HK-2 (cell line): ENCODE data around the gene CLOCK.
A peak's percentile ranks its signal among the peaks of the same experiment; 100 is the strongest.

ENCODE experiments used
- DNase-seq: peaks from one replicate; pipeline ENCODE4 v3.0.0-alpha.2; 2018; ENCODE audit not compliant: unreplicated experiment

CLOCK gene

DNA sequence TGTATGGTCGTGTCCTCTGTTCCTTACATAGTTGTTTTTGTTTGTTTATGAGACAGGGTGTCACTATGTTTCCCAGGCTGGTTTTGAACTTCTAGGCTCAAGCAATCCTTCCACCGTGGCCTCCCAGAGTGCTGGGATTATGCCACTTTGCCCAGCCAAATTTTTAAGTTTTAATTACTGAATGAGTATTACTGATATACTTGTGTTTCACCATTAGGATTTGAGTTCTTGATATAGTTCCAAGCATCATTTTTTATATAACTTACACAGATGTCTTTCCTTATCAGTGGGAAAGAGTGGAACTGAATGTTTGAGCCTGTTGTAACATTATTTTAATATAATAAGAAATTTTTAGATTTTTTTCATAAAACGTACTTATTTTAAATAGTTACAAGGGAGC is 130.5 kb downstream of the CLOCK start:
- no peak for DNase-seq

DNA sequence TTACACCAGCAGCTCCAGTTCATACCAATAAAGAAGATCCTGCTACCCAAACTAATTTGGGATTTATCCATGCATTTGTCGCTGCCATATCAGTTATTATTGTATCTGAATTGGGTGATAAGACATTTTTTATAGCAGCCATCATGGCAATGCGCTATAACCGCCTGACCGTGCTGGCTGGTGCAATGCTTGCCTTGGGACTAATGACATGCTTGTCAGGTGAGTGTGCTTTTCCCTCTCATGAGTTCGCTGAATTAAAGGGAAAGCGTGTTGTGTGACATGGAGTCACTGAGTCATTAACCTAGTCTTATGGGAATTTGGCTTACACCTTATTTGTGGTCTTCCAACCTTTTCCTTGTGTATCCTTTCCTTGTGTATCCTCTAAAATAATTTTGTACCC is 135.1 kb downstream of the CLOCK start:
- no peak for DNase-seq

DNA sequence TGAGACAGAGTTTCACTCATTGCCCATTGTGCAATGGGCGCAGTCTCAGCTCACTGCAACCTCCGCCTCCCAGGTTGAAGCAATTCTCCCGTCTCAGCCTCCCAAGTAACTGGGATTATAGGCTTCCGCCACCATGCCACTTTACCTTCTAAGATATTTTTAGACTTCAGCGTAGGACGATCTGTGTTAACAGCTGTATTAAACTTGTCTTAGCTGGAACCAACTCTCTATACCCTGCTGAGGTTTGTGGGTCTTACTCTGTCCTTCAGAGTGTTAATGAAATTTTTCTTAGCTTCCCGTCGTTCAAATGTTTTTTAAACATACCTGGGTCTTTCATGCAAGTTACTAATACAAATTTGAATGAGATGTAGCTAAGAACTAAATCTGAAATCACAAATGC is 136.3 kb downstream of the CLOCK start:
- no peak for DNase-seq

DNA sequence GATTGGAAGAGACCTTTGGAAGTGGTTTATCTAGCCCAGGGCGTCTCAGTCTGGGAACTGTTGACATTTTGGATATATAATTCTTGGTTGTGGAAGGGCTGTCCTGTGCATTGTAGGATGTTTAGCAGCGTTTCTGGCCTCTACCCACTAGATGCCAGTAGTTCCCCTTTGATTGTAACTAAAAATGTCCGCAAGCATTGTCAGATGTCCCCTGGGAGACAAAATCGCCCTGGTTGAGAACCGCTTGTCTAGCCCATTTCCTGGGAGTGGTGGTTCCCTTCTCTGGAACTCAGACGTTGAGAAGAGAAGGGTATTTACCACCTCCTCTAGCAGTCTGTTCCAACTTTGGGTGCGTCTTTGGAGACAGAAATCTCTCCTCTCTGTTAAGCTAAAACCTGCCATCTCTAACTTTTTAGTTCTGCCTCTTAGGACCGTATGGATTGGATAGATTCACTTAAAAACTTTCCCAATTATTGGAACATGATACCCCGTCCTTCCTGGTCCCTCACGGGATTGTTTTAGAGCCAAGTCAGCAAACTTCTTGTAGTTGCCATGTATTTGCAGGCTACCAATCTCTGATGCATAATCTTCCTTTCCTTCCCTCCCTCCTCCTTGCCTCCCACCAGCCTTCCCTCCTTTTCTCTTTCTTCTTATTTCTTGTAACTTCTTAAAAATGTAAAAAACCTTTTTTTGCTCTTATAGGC is 137.1 kb downstream of the CLOCK start:
- no peak for DNase-seq

DNA sequence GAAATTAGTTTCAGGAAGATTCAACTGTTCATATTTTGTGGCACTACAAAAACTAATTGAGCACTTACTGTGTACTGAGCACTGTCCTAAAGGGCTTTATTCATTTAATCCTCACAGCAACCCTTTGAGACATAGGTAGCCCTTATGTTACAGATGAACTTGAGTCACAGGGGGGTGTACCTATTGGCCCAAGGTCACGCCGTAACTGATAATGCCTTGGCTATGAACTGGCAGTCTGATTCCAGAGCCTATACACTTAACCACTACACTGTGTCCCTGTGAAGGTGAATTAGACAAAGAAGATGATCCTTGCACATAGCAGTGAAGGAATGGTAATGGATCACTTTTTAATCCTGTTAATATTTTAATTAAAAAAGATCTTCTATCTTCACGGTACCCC is 138.9 kb downstream of the CLOCK start:
- no peak for DNase-seq

DNA sequence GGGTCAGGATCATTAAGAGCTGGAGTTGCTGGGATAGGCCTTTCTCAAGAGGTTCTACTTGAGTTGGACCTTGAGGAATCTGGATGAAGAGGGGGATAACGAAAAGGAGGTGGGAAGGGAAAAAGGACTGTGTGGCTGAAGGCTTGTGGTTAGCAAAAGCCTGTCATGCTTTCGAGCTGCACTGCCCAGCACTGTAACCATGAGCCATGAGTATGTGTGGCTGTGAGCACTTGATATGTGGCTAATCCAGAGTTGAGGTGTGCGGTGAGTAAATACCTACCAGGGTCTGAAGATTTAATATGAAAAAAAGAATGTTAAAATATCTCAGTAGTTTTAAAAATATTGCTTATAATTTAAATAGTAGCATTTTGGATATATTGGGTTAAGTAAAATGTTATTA is 139.6 kb downstream of the CLOCK start:
- DNase-seq, result no peak

DNA sequence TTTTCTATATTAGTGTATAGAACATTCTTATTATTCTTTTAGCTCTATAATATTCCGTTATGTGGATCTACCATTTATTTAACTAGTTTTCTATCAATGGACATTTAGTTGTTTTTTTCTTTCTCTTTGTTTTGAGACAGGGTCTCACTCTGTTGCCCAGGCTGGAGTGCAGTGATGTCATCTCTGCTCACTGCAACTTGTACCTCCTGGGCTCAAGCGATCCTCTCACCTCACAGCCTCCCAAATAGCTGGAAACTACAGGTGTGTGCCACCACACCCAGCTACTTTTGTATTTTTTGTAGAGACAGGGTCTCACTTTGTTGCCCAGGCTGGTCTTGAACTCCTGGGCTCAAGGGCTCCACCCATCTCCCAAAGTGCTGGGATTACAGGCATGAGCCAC is 140.2 kb downstream of the CLOCK start:
- no peak for DNase-seq

DNA sequence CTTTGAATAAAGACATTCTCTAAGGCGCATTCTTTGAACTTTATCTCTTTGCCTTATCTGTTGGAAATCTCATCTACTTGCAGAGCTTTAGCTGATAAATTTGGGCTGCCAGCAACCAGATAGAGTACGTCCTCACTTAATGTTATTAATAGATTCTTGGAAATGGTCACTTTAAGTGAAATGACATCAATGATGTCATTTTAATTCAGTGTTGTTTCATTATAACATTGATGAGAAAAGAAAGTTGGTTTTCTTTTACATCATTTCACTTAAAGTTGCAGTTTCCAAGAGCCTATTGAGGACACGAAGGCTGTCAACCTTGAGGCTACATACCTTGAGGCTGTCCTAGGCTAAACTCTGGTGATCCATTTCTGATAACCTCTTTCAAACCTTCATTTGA is 141.6 kb downstream of the CLOCK start:
- DNase-seq, result no peak

DNA sequence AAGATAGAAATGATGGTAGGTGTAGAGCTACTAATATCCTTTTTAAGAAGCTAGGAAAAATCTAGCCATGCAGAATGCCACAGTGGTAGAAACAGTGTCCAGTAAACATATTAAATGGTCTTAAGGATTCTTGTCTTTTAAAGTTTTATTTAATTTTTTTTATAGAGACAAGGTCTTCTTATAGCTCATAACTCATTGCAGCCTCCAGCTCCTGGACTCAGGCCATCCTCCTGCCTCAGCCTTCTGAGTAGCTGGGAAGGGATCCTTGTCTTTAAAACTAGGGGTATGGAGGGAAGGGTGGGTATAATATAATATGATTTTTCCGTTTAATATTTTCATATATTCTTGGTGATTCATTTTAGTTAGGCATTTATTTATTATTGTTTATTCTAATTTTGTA is 147.1 kb downstream of the CLOCK start:
- no peak for DNase-seq

DNA sequence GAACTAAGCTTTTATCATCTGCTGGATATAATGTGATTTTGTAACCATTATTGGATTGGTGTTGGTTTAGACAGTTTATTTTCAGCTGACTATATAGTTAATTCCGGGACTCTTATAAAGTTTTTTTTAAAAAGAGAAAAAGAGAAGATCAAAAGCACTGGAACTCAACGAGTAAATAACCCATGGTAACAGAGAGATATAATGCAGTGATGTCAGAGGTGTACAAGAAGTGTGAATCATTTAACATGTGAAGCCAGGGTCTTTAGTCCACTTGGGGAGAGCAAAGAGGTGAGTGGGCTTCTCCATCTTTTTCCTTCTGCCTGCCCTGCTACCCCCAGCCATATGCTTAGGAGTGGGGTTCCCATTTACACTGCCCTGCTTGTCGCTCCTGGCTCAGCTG is 147.7 kb downstream of the CLOCK start:
- no peak for DNase-seq

DNA sequence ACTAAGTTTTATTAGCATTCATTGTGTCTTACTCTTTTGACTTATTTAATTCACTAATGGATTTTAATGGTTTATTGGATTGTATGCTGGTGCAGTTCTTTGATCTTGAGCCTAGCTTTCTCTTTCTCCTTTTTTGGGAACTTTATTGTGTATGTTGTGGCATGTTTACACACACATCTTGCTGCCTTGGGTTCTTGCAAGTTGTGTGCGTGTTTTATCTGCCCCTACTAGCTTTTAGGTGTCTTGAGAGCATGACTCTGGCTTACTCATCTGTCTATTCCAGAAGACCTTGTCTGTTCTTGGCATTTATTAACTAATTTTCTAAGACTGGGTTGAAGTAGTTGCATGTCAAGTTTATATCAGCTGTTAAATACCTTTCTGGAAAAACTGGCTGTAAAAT is 148.2 kb downstream of the CLOCK start:
- DNase-seq, result no peak

DNA sequence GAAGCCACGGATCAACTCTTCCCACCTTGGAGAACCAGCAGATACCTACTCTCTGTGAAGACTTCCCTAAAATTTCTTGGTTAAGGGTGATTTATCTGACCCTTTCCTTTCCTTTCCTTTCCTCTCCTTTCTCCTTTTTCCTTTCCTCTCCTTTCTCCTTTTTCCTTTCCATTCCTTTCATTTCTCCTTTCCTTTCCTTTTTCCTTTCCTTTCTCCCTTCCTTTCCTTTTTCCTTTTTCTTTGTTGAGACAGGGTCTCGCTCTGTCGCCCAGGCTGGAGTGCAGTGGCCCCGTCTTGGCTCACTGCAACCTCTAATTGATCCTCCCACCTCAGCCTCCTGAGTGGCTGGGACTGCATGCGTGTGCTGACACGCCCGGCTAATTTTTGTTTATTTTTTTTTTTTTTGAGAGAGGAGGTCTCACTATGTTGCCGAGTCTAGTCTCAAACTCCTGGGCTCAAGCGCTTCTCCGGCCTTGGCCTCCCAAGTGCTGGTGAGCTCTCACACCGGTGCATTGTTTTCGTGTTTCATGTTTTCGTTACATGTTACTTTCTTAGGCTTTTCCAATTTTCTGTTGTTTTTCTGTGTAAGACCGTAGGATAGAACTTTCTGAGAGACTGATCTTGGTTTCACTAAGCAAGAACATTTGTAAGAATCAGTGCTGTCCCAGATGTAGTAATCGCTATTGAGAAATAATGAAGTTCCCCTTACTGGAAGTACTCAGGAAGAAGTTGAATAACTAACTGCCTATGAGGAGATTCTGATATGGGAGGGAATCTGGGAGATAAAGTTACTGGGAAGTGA is 149.0 kb downstream of the CLOCK start:
- peak; percentile 13 for DNase-seq

DNA sequence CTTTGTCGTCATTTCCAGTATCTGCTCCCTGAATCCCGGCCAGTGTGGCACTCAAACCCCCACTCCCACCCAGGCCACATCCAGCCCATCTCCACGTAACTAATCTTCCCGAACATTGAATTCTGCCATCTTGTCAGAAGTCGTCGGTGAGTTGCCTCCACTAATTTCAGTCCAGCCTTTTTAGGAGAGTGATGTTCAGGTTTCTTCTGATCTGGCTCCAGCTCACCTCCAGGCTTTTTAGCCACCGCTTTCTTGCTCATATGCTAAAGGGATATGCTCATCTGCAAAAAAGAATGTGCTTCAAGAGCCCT is 149.6 kb downstream of the CLOCK start:
- no peak for DNase-seq

DNA sequence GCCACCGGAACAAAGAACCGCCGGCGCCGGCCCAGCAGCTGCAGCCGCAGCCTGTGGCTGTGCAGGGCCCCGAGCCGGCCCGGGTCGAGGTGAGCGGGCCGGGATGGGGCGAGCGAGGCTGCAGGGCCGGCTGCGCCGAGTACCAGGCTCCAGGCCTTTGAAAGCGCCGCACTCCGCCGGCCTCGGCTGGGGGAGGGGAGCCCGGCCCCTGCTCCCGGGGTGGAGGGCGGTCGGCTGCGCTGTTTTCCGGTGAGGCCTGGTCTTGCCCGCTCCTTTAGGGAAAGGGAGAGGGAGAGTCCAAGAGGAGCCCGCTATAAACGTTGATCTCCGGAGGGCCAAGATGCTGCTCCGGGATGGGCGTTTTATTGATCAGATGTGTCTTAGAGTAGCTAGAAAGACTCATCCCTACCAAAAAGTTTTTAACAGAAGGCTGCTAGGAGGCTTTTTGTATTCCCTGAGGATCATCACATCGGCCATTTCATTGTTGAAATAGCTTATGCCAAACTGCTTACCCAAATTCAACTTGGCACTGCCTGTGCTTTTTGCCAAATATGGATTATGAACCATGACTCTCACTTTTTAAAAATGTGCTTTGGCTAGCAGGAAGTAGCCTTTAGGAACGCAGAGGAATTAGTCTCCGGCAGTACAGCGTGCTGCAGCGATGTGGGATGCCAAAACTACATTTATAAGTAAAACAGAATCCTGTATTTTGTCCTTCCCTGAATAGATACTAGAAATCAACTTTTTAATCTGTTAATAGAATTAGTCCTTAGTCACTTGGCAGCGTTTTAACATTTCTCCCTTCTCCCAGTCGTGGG is 150.2 kb downstream of the CLOCK start:
- peak; percentile 52 for DNase-seq

DNA sequence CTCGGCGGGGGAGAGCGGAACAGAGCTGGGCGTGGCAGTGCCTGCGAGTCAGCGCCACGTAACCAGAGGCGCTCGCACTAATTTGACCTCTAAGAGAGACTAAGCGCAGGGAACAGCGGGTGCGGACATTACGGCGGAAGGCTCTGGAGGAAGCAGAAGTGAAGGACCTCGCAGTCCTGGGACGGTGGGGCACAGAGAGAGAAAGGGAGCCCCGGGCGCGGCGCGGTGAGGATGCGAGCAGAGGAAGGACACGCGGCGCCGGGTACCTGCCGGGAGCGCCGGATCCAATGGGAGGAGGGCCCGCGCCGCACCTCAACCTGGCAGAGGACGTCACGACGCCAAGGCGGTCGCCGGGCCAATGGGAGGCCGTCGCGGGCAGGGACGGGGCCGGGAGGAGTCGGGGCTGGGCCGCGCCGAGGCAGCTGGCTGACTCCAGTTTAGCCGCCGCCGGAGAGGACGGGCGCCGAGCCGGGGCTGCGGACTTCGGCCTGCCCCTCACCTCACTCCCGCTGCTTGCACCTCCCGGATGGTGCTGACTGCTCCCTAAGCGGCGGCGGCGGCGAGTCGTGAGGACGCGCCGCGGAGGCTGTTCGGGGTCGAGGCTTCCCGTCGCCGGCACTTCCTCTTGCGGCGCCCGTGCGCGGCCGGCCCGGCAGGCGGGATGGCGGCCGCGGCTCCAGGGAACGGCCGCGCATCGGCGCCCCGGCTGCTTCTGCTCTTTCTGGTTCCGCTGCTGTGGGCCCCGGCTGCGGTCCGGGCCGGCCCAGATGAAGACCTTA is 151.0 kb downstream of the CLOCK start, which contains the start of gene TMEM165:
Gene TMEM165, plus strand, starts transcription at position 429 of the 779 bp plus-strand sequence. Its CDS starts 233 bp downstream, at position 662.
- DNase-seq, result peak; percentile 93

DNA sequence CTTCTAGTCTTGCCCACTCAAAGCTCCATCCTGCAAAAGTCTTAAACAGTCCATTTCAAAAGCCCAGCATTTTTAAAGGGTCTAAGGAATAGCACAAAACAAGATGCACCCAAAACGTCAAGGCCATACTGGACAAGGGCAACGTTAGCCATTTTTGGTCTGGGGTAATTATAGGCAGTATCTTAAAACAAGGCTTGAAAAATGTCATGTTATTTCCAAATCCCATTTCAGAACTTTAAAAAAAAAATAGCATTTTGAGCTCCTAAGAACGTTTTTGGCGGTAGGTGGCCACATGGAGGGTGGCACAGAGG is 151.5 kb downstream of the CLOCK start:
- DNase-seq, result no peak

DNA sequence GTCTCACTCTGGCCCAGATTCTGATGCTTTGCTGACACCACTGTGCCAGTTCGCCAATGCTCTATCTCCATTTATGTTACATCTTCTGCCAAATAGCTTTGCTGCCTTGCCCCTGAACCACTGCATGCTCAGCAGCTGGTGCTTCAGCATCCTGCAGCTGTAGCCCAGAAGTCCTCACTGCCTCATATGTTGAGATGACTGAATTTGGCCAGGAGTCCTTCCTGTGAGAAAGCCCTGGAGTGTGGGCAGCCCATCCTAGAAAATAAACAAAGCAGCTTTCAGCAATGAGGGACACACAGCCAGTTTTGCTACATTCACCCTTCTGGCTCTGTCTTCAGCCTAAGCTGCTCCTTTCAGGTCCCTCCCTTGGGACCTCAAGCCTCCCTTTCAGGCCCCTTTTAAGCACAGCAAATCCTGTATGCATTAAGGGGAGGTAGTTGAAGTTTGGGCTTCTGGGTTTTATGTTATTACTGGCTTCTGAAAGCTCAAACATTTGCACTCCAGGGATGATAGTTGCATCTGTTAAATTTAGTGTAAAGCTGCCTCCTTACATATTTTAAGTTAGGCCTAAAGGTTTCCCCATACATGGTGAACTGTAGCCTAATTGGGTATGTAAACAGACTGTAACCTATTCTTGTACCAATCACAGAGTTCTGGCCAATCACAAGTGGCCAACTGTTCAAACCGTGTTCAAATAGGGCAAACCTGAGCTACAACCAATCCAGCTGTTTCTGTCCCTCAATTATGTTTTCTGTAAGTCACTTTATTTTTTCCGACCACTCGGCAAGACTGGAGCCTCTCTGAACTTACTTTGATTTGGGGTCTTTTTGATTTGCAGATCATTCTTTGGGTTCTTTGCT is 153.0 kb downstream of the CLOCK start:
- DNase-seq, result no peak

DNA sequence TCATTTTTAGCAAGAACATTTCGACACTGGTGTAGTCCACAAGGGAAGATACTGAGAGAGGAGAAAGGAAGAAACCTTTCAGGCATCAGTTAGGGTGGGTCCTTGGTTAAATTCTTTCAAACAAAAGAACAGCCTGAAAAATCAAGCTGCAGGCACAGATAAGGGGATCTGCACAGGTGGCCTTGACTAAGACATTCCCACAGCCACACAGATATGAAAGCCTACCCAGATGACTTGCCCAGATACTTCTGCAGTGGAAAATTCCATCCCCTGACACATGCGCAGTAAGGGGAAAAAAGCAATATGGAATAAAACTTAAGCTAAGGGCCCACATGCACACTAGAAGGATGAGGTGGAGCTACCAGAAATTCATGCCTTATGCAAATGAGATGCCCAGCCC is 159.9 kb downstream of the CLOCK start:
- no peak for DNase-seq

DNA sequence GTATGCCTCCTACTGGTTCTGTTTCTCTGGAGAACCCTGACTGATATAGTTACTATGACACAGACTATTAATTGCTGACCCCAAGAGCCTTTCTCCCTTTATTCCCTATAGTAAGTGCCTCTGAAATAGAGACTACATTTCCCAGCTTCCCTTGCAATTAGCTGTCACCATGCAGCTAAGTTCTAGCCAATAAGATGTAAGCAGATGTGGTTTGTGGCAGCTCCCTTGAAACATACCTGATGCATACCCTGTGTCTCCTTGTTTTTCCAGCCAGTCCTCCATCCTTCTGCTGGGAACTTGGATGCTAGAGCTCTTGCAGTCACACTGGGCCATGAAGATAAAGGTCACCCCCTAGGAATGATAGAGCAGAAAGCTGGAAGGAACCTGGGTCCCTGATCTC is 160.6 kb downstream of the CLOCK start:
- no peak for DNase-seq

DNA sequence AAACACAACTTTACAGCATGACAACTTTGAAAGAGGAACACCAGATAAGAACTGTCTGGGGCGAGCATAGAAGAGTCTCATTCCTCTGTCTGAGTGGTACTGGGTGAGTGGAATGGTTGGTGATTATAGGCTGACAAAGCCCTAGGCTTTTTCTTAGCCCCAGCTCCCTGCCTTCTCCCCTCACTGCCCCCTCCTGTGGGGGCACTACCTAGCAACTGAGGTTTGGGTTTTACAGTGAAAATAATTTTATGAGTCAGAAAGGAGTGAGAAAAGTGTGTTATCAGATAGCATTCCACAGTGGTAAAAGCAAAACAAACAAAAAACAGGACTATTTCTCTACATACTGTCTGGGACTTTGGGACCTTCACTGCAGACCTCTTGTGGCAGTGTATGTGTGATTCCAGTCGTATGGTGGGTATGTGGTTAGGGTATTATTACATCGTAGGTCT is 161.5 kb downstream of the CLOCK start:
- DNase-seq, result no peak

DNA sequence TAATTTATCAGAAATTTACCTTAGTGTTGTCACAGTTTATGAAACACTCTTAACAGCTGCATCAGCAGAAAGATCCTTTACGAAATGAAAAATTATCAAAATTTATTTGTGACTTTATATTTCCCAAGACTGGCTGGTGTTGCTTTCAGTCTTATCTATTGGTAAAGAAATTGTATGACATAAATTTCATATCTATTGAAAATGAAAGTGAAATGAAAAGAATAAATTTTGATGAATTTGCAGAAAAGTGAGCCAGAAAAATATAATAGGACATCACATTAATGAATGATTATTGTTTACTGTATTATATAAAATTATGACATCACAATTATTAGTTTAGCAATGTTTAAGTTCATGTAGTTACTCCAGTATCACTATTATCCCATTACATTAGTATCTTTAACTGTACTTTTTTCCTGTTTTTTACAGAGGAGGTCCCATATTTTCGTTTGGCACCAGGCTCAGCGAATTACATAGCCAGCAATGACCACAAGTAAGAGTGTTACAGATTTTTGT is 164.2 kb downstream of the CLOCK start:
- no peak for DNase-seq
